ENCODE data around the gene WWP2.

WWP2 gene

GRCh38 chr16:69859105-69859989 lies 97.2 kb downstream of the WWP2 start:
- Histone ChIP-seq H3K27me3 (ENCODE audit: control insufficient read depth in 1 of 2, insufficient read depth in 2 of 2, low read length in 2 of 2) (no peaks in the 10 kb centered on the region), H3K9me3 (ENCODE audit: control insufficient read depth in 2 of 2, low read length in 2 of 2) (no peaks in the 10 kb centered on the region), H3K9ac (ENCODE audit: low read length in 2 of 2) (peak overlapping the region in 1 of 2 donors; percentile 5), H3K27ac (ENCODE audit: low read length) (no peak overlapping the region), H3K4me1 (ENCODE audit: control insufficient read depth, insufficient read depth, low read length) (peaks cover 33% of the 10 kb centered on the region), H3K36me3 (ENCODE audit: control insufficient read depth in 2 of 2, insufficient read depth in 2 of 2, low read length in 2 of 2) (no peaks in the 10 kb centered on the region), H3K4me3 (ENCODE audit: low read length in 2 of 2) (no peak overlapping the region)

- Histone ChIP-seq H3K4me1 (ENCODE audit: control insufficient read depth, insufficient read depth, low read length) (peaks cover 33% of the 10 kb centered on the region), H3K9me3 (ENCODE audit: control insufficient read depth in 2 of 2, low read length in 2 of 2) (no peaks in the 10 kb centered on the region), H3K4me3 (ENCODE audit: low read length in 2 of 2) (peak overlapping the region in 1 of 2 donors; percentile 61), H3K27ac (ENCODE audit: low read length) (peak overlapping the region; percentile 55), H3K9ac (ENCODE audit: low read length in 2 of 2) (peak overlapping the region in 1 of 2 donors; percentile 13), H3K36me3 (ENCODE audit: control insufficient read depth in 2 of 2, insufficient read depth in 2 of 2, low read length in 2 of 2) (no peaks in the 10 kb centered on the region), H3K27me3 (ENCODE audit: control insufficient read depth in 1 of 2, insufficient read depth in 2 of 2, low read length in 2 of 2) (no peaks in the 10 kb centered on the region)
These were observed 98.4 kb downstream of the WWP2 start for GRCh38 chr16:69860233-69861231.

GRCh38 chr16:69861292-69862030 lies 99.3 kb downstream of the WWP2 start:
- peaks cover 33% of the 10 kb centered on the region for H3K4me1 ChIP-seq (ENCODE audit: control insufficient read depth, insufficient read depth, low read length)
- H3K36me3 ChIP-seq (ENCODE audit: control insufficient read depth in 2 of 2, insufficient read depth in 2 of 2, low read length in 2 of 2): no peaks in the 10 kb centered on the region
- H3K9ac ChIP-seq (ENCODE audit: low read length in 2 of 2): peak overlapping the region in 1 of 2 donors; percentile 58
- H3K9me3 ChIP-seq (ENCODE audit: control insufficient read depth in 2 of 2, low read length in 2 of 2): no peaks in the 10 kb centered on the region
- H3K27me3 ChIP-seq (ENCODE audit: control insufficient read depth in 1 of 2, insufficient read depth in 2 of 2, low read length in 2 of 2): no peaks in the 10 kb centered on the region
- H3K4me3 ChIP-seq (ENCODE audit: low read length in 2 of 2): peak overlapping the region; percentile 40 to 61
- H3K27ac ChIP-seq (ENCODE audit: low read length): peak overlapping the region; percentile 55

GRCh38 chr16:69863401-69864281 lies 101.5 kb downstream of the WWP2 start:
- Histone ChIP-seq H3K36me3 (ENCODE audit: control insufficient read depth in 2 of 2, insufficient read depth in 2 of 2, low read length in 2 of 2) (no peaks in the 10 kb centered on the region), H3K27ac (ENCODE audit: low read length) (no peak overlapping the region), H3K27me3 (ENCODE audit: control insufficient read depth in 1 of 2, insufficient read depth in 2 of 2, low read length in 2 of 2) (no peaks in the 10 kb centered on the region), H3K9ac (ENCODE audit: low read length in 2 of 2) (no peak overlapping the region), H3K9me3 (ENCODE audit: control insufficient read depth in 2 of 2, low read length in 2 of 2) (no peaks in the 10 kb centered on the region), H3K4me3 (ENCODE audit: low read length in 2 of 2) (no peak overlapping the region), H3K4me1 (ENCODE audit: control insufficient read depth, insufficient read depth, low read length) (peaks cover 33% of the 10 kb centered on the region)

GRCh38 chr16:69865701-69866100 lies 103.6 kb downstream of the WWP2 start:
- peaks cover 19% of the 10 kb centered on the region for H3K4me1 ChIP-seq (ENCODE audit: control insufficient read depth, insufficient read depth, low read length)
- H3K4me3 ChIP-seq (ENCODE audit: low read length in 2 of 2): no peak overlapping the region
- no peak overlapping the region for H3K27ac ChIP-seq (ENCODE audit: low read length)
- no peaks in the 10 kb centered on the region for H3K9me3 ChIP-seq (ENCODE audit: control insufficient read depth in 2 of 2, low read length in 2 of 2)
- no peaks in the 10 kb centered on the region for H3K36me3 ChIP-seq (ENCODE audit: control insufficient read depth in 2 of 2, insufficient read depth in 2 of 2, low read length in 2 of 2)
- H3K9ac ChIP-seq (ENCODE audit: low read length in 2 of 2): no peak overlapping the region
- H3K27me3 ChIP-seq (ENCODE audit: control insufficient read depth in 1 of 2, insufficient read depth in 2 of 2, low read length in 2 of 2): no peaks in the 10 kb centered on the region

GRCh38 chr16:69867784-69868560 lies 105.8 kb downstream of the WWP2 start:
- H3K4me1 ChIP-seq (ENCODE audit: control insufficient read depth, insufficient read depth, low read length): no peaks in the 10 kb centered on the region
- peaks cover 0 to 6% of the 10 kb centered on the region in 2 donors for H3K36me3 ChIP-seq (ENCODE audit: control insufficient read depth in 2 of 2, insufficient read depth in 2 of 2, low read length in 2 of 2)
- no peaks in the 10 kb centered on the region for H3K9me3 ChIP-seq (ENCODE audit: control insufficient read depth in 2 of 2, low read length in 2 of 2)
- H3K27ac ChIP-seq (ENCODE audit: low read length): no peak overlapping the region
- H3K9ac ChIP-seq (ENCODE audit: low read length in 2 of 2): no peak overlapping the region
- H3K27me3 ChIP-seq (ENCODE audit: control insufficient read depth in 1 of 2, insufficient read depth in 2 of 2, low read length in 2 of 2): no peaks in the 10 kb centered on the region
- no peak overlapping the region for H3K4me3 ChIP-seq (ENCODE audit: low read length in 2 of 2)

- Histone ChIP-seq H3K4me3 (ENCODE audit: low read length in 2 of 2) (no peak overlapping the region), H3K27me3 (ENCODE audit: control insufficient read depth in 1 of 2, insufficient read depth in 2 of 2, low read length in 2 of 2) (no peaks in the 10 kb centered on the region), H3K9ac (ENCODE audit: low read length in 2 of 2) (no peak overlapping the region), H3K27ac (ENCODE audit: low read length) (no peak overlapping the region), H3K36me3 (ENCODE audit: control insufficient read depth in 2 of 2, insufficient read depth in 2 of 2, low read length in 2 of 2) (peaks cover 0 to 14% of the 10 kb centered on the region in 2 donors), H3K9me3 (ENCODE audit: control insufficient read depth in 2 of 2, low read length in 2 of 2) (no peaks in the 10 kb centered on the region), H3K4me1 (ENCODE audit: control insufficient read depth, insufficient read depth, low read length) (peaks cover 3% of the 10 kb centered on the region)
These were observed 108.6 kb downstream of the WWP2 start for GRCh38 chr16:69870761-69871160.

- no peak overlapping the region for H3K27ac ChIP-seq (ENCODE audit: low read length)
- peaks cover 3% of the 10 kb centered on the region for H3K4me1 ChIP-seq (ENCODE audit: control insufficient read depth, insufficient read depth, low read length)
- H3K9me3 ChIP-seq (ENCODE audit: control insufficient read depth in 2 of 2, low read length in 2 of 2): no peaks in the 10 kb centered on the region
- H3K36me3 ChIP-seq (ENCODE audit: control insufficient read depth in 2 of 2, insufficient read depth in 2 of 2, low read length in 2 of 2): peaks cover 0 to 14% of the 10 kb centered on the region in 2 donors
- no peak overlapping the region for H3K4me3 ChIP-seq (ENCODE audit: low read length in 2 of 2)
- H3K9ac ChIP-seq (ENCODE audit: low read length in 2 of 2): no peak overlapping the region
- H3K27me3 ChIP-seq (ENCODE audit: control insufficient read depth in 1 of 2, insufficient read depth in 2 of 2, low read length in 2 of 2): no peaks in the 10 kb centered on the region
These were observed 109.6 kb downstream of the WWP2 start for GRCh38 chr16:69871708-69872107.

- Histone ChIP-seq H3K27ac (ENCODE audit: low read length) (no peak overlapping the region), H3K9me3 (ENCODE audit: control insufficient read depth in 2 of 2, low read length in 2 of 2) (no peaks in the 10 kb centered on the region)
These were observed 110.8 kb downstream of the WWP2 start for GRCh38 chr16:69872888-69873287.

More at GRCh38 chr16:69872888-69873287, 110.8 kb downstream of the WWP2 start:
- Histone ChIP-seq H3K9ac (ENCODE audit: low read length in 2 of 2) (no peak overlapping the region), H3K4me3 (ENCODE audit: low read length in 2 of 2) (no peak overlapping the region), H3K27me3 (ENCODE audit: control insufficient read depth in 1 of 2, insufficient read depth in 2 of 2, low read length in 2 of 2) (no peaks in the 10 kb centered on the region), H3K36me3 (ENCODE audit: control insufficient read depth in 2 of 2, insufficient read depth in 2 of 2, low read length in 2 of 2) (peaks cover 0 to 14% of the 10 kb centered on the region in 2 donors), H3K4me1 (ENCODE audit: control insufficient read depth, insufficient read depth, low read length) (peaks cover 3% of the 10 kb centered on the region)

Data from stomach smooth muscle (tissue), 2 donors.